Fibroblast of lung (primary cell): ENCODE measurements around the gene OSGEPL1. TPM values are rescaled to one million over a fixed set of nuclear protein-coding genes. Genes with fewer than 3 reads are reported as not detected.
"Not testable (repeated sequence)": the region's sequence is repeated elsewhere in the genome, so short reads cannot be mapped to it uniquely, and the experiment has no call there.

Experiments used
- DNase-seq, 2 donors: peaks; one replicate each; pipeline versions ENCODE4 v3.0.0 to v3.0.0-alpha.2; 2010; ENCODE audit warnings: low read depth in 2 of 2
- H2AFZ ChIP-seq: 2 replicates; pipeline ENCODE4 v1.5.1; 2012; ENCODE audit warnings: low read length, control low read depth, inconsistent platforms
- H3K27ac ChIP-seq: 2 replicates; pipeline ENCODE4 v1.5.1; 2011; ENCODE audit warnings: low read length, control low read depth; ENCODE audit not compliant: insufficient read depth
- H3K27me3 ChIP-seq: 2 replicates; pipeline ENCODE4 v1.5.1; 2011; ENCODE audit warnings: mild to moderate bottlenecking, low read length; ENCODE audit not compliant: control insufficient read depth, insufficient read depth
- H3K36me3 ChIP-seq: 2 replicates; pipeline ENCODE4 v1.5.1; 2011; ENCODE audit warnings: low read length; ENCODE audit not compliant: control insufficient read depth, insufficient read depth
- H3K4me1 ChIP-seq: 2 replicates; pipeline ENCODE4 v1.5.1; 2011; ENCODE audit warnings: low read length; ENCODE audit not compliant: control insufficient read depth, insufficient read depth; ENCODE audit errors: extremely low read depth
- H3K4me2 ChIP-seq: 2 replicates; pipeline ENCODE4 v1.5.1; 2011; ENCODE audit warnings: low read length, control low read depth; ENCODE audit not compliant: insufficient read depth; ENCODE audit errors: extremely low read depth
- H3K4me3 ChIP-seq, 4 experiments: fragments of 200-600 bp in 1 of 4; sonication (generic) in 1 of 4; replicated peaks in 1 of 4; 2 replicates each; pipeline ENCODE4 v1.5.1; 2011 to 2016; ENCODE audit warnings: low read length in 4 of 4, low read depth in 3 of 4, mild to moderate bottlenecking in 3 of 4, control low read depth in 2 of 4, inconsistent platforms in 1 of 4, mixed read lengths in 1 of 4; ENCODE audit not compliant: insufficient read depth in 1 of 4; ENCODE audit errors: control extremely low read depth in 1 of 4
- H3K79me2 ChIP-seq: 2 replicates; pipeline ENCODE4 v1.5.1; 2012; ENCODE audit warnings: mild to moderate bottlenecking, low read length, inconsistent platforms; ENCODE audit not compliant: control insufficient read depth, insufficient read depth
- H3K9ac ChIP-seq: 2 replicates; pipeline ENCODE4 v1.5.1; 2011; ENCODE audit warnings: mild to moderate bottlenecking, low read length, control low read depth; ENCODE audit not compliant: insufficient read depth
- H3K9me3 ChIP-seq: 2 replicates; pipeline ENCODE4 v1.5.1; 2012; ENCODE audit warnings: low read depth, low read length; ENCODE audit not compliant: control insufficient read depth, insufficient read depth
- H4K20me1 ChIP-seq: 2 replicates; pipeline ENCODE4 v1.5.1; 2011; ENCODE audit warnings: low read length; ENCODE audit not compliant: control insufficient read depth, insufficient read depth; ENCODE audit errors: extremely low read depth
- EZH2 ChIP-seq: IDR thresholded peaks from 2 replicates; pipeline ENCODE4 v1.5.1; 2012; ENCODE audit warnings: low read length, control low read depth, mild to moderate bottlenecking; ENCODE audit errors: missing control alignments
- polyA plus RNA-seq, 2 donors: library from polyadenylated mRNA; depleted of rRNA in 1 of 2; stranded (reverse) in 1 of 2; unstranded in 1 of 2; fragments of >200 nt; gene quantifications; 2 replicates each; pipeline ENCODE4 v1.2.1, GENCODE V29; 2011 to 2012; ENCODE audit warnings: missing spikeins in 1 of 2
- total RNA-seq: library from RNA; depleted of rRNA; stranded (reverse); fragments of >200 nt; gene quantifications from 2 replicates; pipeline ENCODE4 v1.2.1, GENCODE V29; 2014
- TF ChIP-seq, protein P1 (sequence below), 2 donors: IDR thresholded peaks in 1 of 2; conservative IDR thresholded peaks in 1 of 2; 1 replicate in 1 of 2; 2 replicates in 1 of 2; pipeline ENCODE4 v1.5.1; 2011 to 2012; ENCODE audit warnings: low read length in 2 of 2, control low read depth in 1 of 2, inconsistent platforms in 1 of 2, low read depth in 1 of 2, mild to moderate bottlenecking in 1 of 2

OSGEPL1 gene
- total and polyA plus RNA-seq, 2 donors (not counting 1 experiment from before 2014, with no cell fraction given) = 6.7 to 6.9 TPM

DNA sequence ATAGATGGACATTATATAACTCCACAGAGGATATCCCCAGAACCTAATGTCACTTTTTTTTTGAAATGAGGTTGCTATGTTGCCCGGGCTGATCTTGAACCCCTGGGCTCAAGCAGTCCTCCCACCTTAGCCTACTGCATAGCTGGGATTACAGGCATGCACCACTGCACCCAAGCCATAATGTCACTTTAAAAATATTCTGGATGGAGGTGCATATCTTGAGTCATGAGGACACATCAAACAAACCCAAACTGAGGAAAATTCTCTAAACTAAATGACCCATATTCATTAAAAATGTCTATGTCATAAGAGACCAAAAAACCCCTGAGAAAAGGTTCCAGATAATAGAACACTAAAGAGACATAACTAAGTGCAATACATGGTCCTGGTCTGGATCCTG is 36.3 kb downstream of the OSGEPL1 start:
- H3K27me3 ChIP-seq = no peaks in the 10 kb centered on the region
- DNase-seq = peak in 1 of 2 donors; percentile 21
- H3K79me2 ChIP-seq = no peaks in the 10 kb centered on the region
- no peak overlapping the region for H3K4me3 ChIP-seq
- H2AFZ ChIP-seq = no peak overlapping the region
- TF ChIP-seq EZH2 = no peak
- TF ChIP-seq, protein P1, sequence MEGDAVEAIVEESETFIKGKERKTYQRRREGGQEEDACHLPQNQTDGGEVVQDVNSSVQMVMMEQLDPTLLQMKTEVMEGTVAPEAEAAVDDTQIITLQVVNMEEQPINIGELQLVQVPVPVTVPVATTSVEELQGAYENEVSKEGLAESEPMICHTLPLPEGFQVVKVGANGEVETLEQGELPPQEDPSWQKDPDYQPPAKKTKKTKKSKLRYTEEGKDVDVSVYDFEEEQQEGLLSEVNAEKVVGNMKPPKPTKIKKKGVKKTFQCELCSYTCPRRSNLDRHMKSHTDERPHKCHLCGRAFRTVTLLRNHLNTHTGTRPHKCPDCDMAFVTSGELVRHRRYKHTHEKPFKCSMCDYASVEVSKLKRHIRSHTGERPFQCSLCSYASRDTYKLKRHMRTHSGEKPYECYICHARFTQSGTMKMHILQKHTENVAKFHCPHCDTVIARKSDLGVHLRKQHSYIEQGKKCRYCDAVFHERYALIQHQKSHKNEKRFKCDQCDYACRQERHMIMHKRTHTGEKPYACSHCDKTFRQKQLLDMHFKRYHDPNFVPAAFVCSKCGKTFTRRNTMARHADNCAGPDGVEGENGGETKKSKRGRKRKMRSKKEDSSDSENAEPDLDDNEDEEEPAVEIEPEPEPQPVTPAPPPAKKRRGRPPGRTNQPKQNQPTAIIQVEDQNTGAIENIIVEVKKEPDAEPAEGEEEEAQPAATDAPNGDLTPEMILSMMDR (conservative IDR thresholded peaks at IDR 0.05 in 1 of 2, IDR thresholded peaks at IDR 0.05 in 1 of 2; ENCODE audit: low read depth in 1 of 2, low read length in 2 of 2) = no peak
- H3K36me3 ChIP-seq = no peaks in the 10 kb centered on the region
- no peak overlapping the region for H3K4me2 ChIP-seq
- H3K9me3 ChIP-seq = no peaks in the 10 kb centered on the region
- no peaks in the 10 kb centered on the region for H3K4me1 ChIP-seq
- H4K20me1 ChIP-seq = no peaks in the 10 kb centered on the region
- H3K27ac ChIP-seq = no peak overlapping the region
- H3K9ac ChIP-seq = no peak overlapping the region

- H3K27ac ChIP-seq = no peak overlapping the region
- H3K27me3 ChIP-seq = no peaks in the 10 kb centered on the region
- H2AFZ ChIP-seq = no peak overlapping the region
- TF ChIP-seq EZH2 = no peak
- TF ChIP-seq, protein P1 (conservative IDR thresholded peaks at IDR 0.05 in 1 of 2, IDR thresholded peaks at IDR 0.05 in 1 of 2; ENCODE audit: low read depth in 1 of 2, low read length in 2 of 2) = no peak
- H4K20me1 ChIP-seq = no peaks in the 10 kb centered on the region
- DNase-seq = no peak
- no peaks in the 10 kb centered on the region for H3K9me3 ChIP-seq
- no peak overlapping the region for H3K4me2 ChIP-seq
- no peaks in the 10 kb centered on the region for H3K36me3 ChIP-seq
- H3K4me3 ChIP-seq = no peak overlapping the region
- no peak overlapping the region for H3K9ac ChIP-seq
- no peaks in the 10 kb centered on the region for H3K79me2 ChIP-seq
- H3K4me1 ChIP-seq = no peaks in the 10 kb centered on the region
These were observed 39.4 kb downstream of the OSGEPL1 start for GRCh38 chr2:189723192-189723591.

GRCh38 chr2:189719571-189719970 is 43.0 kb downstream of the OSGEPL1 start:
- no peaks in the 10 kb centered on the region for H3K9me3 ChIP-seq
- H3K79me2 ChIP-seq = no peaks in the 10 kb centered on the region
- H3K4me3 ChIP-seq = no peak overlapping the region
- no peaks in the 10 kb centered on the region for H4K20me1 ChIP-seq
- no peak for TF ChIP-seq EZH2
- TF ChIP-seq, protein P1 (conservative IDR thresholded peaks at IDR 0.05 in 1 of 2, IDR thresholded peaks at IDR 0.05 in 1 of 2; ENCODE audit: low read depth in 1 of 2, low read length in 2 of 2) = no peak
- no peak overlapping the region for H3K9ac ChIP-seq
- H3K36me3 ChIP-seq = no peaks in the 10 kb centered on the region
- no peak for DNase-seq
- no peak overlapping the region for H2AFZ ChIP-seq
- no peak overlapping the region for H3K27ac ChIP-seq
- no peaks in the 10 kb centered on the region for H3K27me3 ChIP-seq
- H3K4me1 ChIP-seq = no peaks in the 10 kb centered on the region
- no peak overlapping the region for H3K4me2 ChIP-seq

- not testable (repeated sequence) for H3K79me2 ChIP-seq, H3K27me3 ChIP-seq, H3K9ac ChIP-seq, DNase-seq, H4K20me1 ChIP-seq, H3K4me2 ChIP-seq, H3K4me3 ChIP-seq, H3K36me3 ChIP-seq, H2AFZ ChIP-seq, H3K4me1 ChIP-seq, H3K9me3 ChIP-seq, H3K27ac ChIP-seq
These were observed 45.0 kb downstream of the OSGEPL1 start for GRCh38 chr2:189717593-189717992.
